Activated CD4-positive, alpha-beta memory T cell treated with anti-CD3 and anti-CD28 coated beads for 36 hours (primary cell): ENCODE data around the gene CLMN. TPM values are rescaled to one million over a fixed set of nuclear protein-coding genes. Genes with fewer than 3 reads are reported as not detected.

Source experiments
- CTCF ChIA-PET: fragments of 350-600 bp; sonication (Branson Sonifier 250); formaldehyde crosslinking; loops from one replicate; lab custom pipeline; 2021; ENCODE audit warnings: antibody characterized with exemption, inconsistent platforms; lab: Charles Lee
- POLR2A ChIA-PET: fragments of 350-600 bp; sonication (Branson Sonifier 250); formaldehyde crosslinking; loops from one replicate; lab custom pipeline; 2021; ENCODE audit warnings: antibody characterized with exemption; lab: Charles Lee
- DNase-seq: peaks from one replicate; pipeline ENCODE4 v3.0.0-alpha.2; 2020
- H3K27ac Mint-ChIP-seq: one replicate; pipeline ENCODE4 v1.8.0; 2021; ENCODE audit warnings: mixed read lengths
- H3K27me3 Mint-ChIP-seq: one replicate; pipeline ENCODE4 v1.8.0; 2021; ENCODE audit warnings: mixed read lengths
- H3K36me3 Mint-ChIP-seq: one replicate; pipeline ENCODE4 v1.8.0; 2021; ENCODE audit warnings: mixed read lengths
- H3K4me1 Mint-ChIP-seq: one replicate; pipeline ENCODE4 v1.8.0; 2021; ENCODE audit warnings: low read depth, mixed read lengths
- H3K4me3 Mint-ChIP-seq: one replicate; pipeline ENCODE4 v1.8.0; 2021; ENCODE audit warnings: mild to moderate bottlenecking, mixed read lengths
- H3K9me3 Mint-ChIP-seq: one replicate; pipeline ENCODE4 v1.8.0; 2021; ENCODE audit warnings: mixed read lengths
- intact Hi-C: fragments of 100-400 bp; cut with micrococcal nuclease; formaldehyde crosslinking; loops from one replicate; pipeline ENCODE4 v1.15.1; 2023
- total RNA-seq, 2 experiments: library from RNA; stranded (reverse); gene quantifications; one replicate each; pipeline ENCODE4 v1.2.3, GENCODE V29; 2021

CLMN gene
- total RNA-seq, 2 experiments from 2014 or later: 0.92 to 0.97 TPM

DNA sequence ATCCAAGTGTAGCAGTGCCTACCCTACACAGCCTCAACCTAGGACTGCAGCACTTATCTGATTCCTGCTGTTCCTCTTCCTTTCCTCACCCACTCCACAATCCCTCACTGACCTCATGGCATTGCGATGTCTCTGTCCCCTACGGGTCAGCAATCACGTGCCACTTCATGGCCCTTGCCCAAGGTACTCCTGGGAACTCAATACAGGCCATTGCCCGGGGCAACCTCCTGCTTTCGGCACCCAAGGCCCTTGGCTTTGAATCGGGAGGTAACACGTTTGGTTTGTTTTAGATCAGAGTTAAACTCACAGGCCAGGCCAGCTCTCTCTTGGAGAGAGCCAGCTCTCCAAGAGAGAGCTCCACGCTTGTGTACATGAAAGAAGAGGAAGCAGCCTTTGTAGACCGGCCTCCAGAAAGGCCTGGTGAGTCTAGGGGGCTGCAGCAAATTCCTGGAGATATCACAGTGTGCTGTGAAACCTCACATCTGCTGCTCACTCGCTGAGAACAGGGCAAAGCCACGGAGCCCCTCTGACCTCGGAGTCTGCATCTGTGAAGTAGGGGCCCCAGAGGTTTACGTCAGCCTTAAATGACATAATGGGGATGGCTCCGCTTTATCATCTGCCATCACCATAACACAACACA, 12.2 kb downstream of the CLMN start:
- DNase-seq: no peak
- intact Hi-C loops: no loop called here
- no peaks in the 10 kb centered on the region for H3K9me3 Mint-ChIP-seq

DNA sequence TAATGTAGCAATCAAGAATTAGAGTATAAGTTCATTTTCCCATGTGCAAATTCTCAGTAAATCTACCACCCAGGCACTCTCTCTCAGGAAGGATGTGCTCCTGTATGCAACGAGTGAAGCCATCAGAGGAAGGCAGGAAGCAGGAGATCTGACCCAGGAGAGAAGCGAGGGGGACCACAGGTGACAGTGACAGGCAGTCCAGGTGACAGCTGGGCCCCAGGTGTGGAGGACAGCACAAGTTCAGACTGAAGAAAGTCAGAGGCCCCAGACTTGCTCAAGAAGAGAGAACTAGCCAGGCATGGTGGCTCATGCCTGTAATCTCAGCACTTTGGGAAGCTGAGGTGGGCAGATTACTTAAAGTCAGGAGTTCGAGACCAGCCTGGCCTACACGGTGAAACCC, 13.8 kb downstream of the CLMN start:
- no peak overlapping the region for H3K27ac Mint-ChIP-seq
- H3K4me3 Mint-ChIP-seq: no peak overlapping the region
- intact Hi-C loops: no loop called here
- H3K4me1 Mint-ChIP-seq: no peaks in the 10 kb centered on the region
- H3K36me3 Mint-ChIP-seq: no peaks in the 10 kb centered on the region
- ChIA-PET POLR2A (interaction anchor here (0.6 kb wide), 1 partner anchor 23 kb away, joined by 3 read pairs; no protein-coding TSS in a partner anchor), CTCF (no interaction called here)
- no peaks in the 10 kb centered on the region for H3K9me3 Mint-ChIP-seq
- DNase-seq: no peak
- peaks cover 25% of the 10 kb centered on the region for H3K27me3 Mint-ChIP-seq

More for the DNA sequence above, 12.2 kb downstream of the CLMN start:
- ChIA-PET POLR2A (no interaction called here), CTCF (no interaction called here)
- Mint-ChIP-seq H3K27me3 (peaks cover 20% of the 10 kb centered on the region), H3K4me3 (no peak overlapping the region), H3K4me1 (no peaks in the 10 kb centered on the region), H3K36me3 (no peaks in the 10 kb centered on the region), H3K27ac (no peak overlapping the region)

GRCh38 chr14:95305145-95305544, 14.6 kb downstream of the CLMN start:
- H3K4me3 Mint-ChIP-seq: no peak overlapping the region
- intact Hi-C loops: no loop called here
- DNase-seq: no peak
- ChIA-PET POLR2A (no interaction called here), CTCF (no interaction called here)
- H3K4me1 Mint-ChIP-seq: no peaks in the 10 kb centered on the region
- H3K36me3 Mint-ChIP-seq: no peaks in the 10 kb centered on the region
- peaks cover 28% of the 10 kb centered on the region for H3K27me3 Mint-ChIP-seq
- no peaks in the 10 kb centered on the region for H3K9me3 Mint-ChIP-seq
- no peak overlapping the region for H3K27ac Mint-ChIP-seq

DNA sequence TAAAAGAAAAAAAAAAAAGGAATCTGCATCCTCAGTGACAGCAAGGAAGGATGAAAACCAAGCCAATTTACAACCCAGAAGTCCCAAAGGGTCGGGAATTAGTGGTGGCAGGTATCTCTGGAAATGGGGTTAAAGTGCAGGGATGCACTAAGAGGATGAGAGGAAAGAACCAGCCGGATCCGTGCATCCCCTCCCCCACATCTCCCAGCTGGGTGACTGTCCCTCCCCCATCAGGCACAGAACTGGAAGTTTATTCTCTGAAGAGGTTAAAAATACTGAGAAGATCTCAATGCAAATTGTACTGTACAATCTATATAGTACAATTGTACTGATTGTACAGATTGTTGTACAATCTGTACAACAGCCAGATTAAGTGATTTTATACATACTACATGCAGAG, 15.4 kb downstream of the CLMN start:
- peaks cover 32% of the 10 kb centered on the region for H3K27me3 Mint-ChIP-seq
- intact Hi-C loops: no loop called here

GRCh38 chr14:95303552-95303951, 16.2 kb downstream of the CLMN start:
- Mint-ChIP-seq H3K4me1 (no peaks in the 10 kb centered on the region), H3K9me3 (no peaks in the 10 kb centered on the region), H3K36me3 (no peaks in the 10 kb centered on the region), H3K27me3 (peaks cover 29% of the 10 kb centered on the region), H3K4me3 (no peak overlapping the region), H3K27ac (no peak overlapping the region)
- intact Hi-C loops: no loop called here
- CTCF ChIA-PET: no interaction called here
- POLR2A ChIA-PET: no interaction called here
- DNase-seq: no peak

More for the DNA sequence above, 15.4 kb downstream of the CLMN start:
- CTCF ChIA-PET: no interaction called here
- H3K4me1 Mint-ChIP-seq: no peaks in the 10 kb centered on the region
- no peak overlapping the region for H3K27ac Mint-ChIP-seq
- no peak overlapping the region for H3K4me3 Mint-ChIP-seq
- POLR2A ChIA-PET: no interaction called here
- H3K9me3 Mint-ChIP-seq: no peaks in the 10 kb centered on the region
- DNase-seq: no peak
- no peaks in the 10 kb centered on the region for H3K36me3 Mint-ChIP-seq

DNA sequence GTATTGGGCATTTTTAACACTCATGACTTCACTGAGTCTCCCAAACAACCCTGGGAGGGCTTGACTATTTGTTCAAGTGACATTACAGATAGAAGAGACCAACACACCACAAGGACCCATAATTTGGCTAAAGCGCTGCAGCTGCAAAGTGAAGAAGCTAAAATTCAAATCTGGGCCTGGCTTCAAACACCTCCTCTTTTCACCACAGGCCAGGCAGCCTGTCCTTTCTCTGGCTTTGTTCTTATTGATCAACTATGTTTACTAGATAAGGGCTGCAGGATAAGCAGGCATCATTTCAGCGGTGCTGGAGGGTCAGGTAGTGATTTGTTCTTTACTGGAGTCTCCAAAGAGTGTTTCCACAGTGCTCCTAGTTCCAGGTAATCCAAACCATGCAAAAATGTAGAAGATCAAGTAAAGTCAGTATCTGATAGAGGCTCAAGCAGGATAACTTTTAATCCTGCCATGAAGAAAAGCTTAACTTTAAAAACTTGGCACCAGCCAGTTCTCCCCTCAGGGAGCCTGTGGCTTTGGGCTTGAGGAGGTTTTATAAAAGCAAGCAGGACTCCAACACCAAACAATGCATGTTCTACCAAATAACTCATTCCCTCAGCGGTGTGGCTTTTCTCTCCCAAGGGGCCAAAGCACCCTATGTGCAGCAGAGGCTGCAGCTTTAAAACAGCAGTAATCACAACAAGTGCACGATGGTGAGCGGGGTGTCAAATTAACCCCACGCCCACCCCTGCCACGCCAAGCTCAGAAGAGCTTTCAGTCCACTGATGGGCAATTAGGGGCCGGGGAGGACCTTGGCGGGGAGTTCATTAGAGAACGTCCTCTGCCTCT, 16.8 kb downstream of the CLMN start:
- Mint-ChIP-seq H3K9me3 (no peaks in the 10 kb centered on the region), H3K36me3 (no peaks in the 10 kb centered on the region), H3K4me1 (no peaks in the 10 kb centered on the region), H3K27me3 (peaks cover 29% of the 10 kb centered on the region), H3K4me3 (no peak overlapping the region), H3K27ac (no peak overlapping the region)
- ChIA-PET POLR2A (no interaction called here), CTCF (no interaction called here)
- intact Hi-C loops: no loop called here
- DNase-seq: no peak

DNA sequence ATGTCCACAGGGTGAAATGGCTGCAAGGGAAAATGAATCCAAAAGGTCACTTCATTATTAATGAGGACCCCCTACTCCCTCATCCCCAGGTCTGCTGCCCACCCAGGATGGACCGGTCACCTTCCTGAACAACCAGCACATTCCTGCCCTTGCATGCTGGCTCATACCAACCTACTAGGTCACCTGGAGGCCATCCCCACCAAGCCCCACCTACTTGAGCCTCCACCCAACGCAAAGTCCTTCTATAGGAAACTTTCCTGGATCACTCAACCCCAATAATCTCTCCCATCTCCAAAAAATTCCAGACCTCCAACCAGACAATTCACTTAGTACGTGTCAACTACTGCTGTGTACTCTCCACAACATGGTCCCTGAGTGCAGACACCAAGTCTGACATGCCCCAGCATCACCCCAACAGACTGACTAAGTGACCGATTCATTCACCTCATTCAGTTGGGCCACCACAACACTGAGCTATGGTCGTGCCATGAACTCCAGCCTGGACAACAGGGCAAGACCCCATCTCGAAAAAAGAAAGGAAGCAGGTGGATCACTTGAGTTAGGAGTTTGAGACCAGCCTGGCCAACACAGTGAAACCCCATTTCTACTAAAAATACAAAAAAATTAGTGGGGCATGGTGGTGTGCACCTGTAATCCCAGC, 18.1 kb downstream of the CLMN start:
- ChIA-PET POLR2A (no interaction called here), CTCF (no interaction called here)
- H3K27me3 Mint-ChIP-seq: peaks cover 23% of the 10 kb centered on the region
- H3K27ac Mint-ChIP-seq: no peak overlapping the region
- DNase-seq: no peak
- H3K9me3 Mint-ChIP-seq: no peaks in the 10 kb centered on the region
- H3K4me1 Mint-ChIP-seq: no peaks in the 10 kb centered on the region
- intact Hi-C loops: no loop called here
- no peak overlapping the region for H3K4me3 Mint-ChIP-seq
- no peaks in the 10 kb centered on the region for H3K36me3 Mint-ChIP-seq

DNA sequence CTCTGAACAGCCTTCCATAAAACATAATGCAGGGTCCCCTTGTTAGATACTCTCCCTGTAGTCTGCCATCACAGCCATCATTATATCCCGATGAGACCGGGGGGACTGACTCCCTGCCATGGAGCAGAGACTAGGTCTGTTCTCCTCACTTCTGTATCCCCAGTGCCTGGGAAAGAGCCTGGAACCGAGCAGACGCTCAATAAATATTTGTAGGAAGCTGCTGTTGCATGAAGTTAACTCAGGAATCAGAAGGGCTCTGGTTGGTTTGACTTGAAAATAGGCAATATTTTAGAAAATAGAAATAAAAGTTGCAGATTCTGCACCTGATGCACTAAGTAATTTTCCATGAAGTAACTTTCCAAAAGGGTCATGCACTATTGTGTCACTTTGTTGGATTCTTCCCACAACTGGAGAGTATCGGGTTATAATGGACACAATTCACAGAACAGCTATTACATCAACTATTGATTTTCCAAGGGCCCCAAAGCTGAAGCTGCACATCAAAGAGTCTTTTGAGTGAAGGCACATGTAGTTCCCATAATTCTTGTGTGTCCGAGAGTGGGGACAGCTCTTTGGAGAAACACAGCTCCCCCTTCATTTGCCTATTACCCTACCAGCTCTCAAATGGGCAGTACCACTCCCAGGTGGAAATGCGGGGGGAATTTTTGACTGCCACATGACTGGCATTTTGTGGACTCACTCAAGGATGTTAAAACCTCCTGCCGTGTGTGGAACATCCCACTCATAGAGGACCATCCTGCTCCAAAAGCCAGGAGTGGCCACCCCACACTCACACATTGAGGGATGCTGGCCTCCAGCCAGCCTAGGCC, 18.8 kb downstream of the CLMN start:
- Mint-ChIP-seq H3K9me3 (peaks cover 3% of the 10 kb centered on the region), H3K27ac (no peak overlapping the region), H3K4me1 (no peaks in the 10 kb centered on the region), H3K36me3 (no peaks in the 10 kb centered on the region), H3K27me3 (peaks cover 21% of the 10 kb centered on the region), H3K4me3 (no peak overlapping the region)
- DNase-seq: no peak
- POLR2A ChIA-PET: no interaction called here
- CTCF ChIA-PET: no interaction called here
- intact Hi-C loops: no loop called here

GRCh38 chr14:95300002-95300696, 19.6 kb downstream of the CLMN start:
- Mint-ChIP-seq H3K27me3 (peaks cover 20% of the 10 kb centered on the region), H3K4me3 (no peak overlapping the region), H3K27ac (no peak overlapping the region), H3K36me3 (no peaks in the 10 kb centered on the region), H3K9me3 (peaks cover 3% of the 10 kb centered on the region), H3K4me1 (no peaks in the 10 kb centered on the region)
- intact Hi-C loops: no loop called here
- ChIA-PET CTCF (no interaction called here), POLR2A (no interaction called here)
- DNase-seq: no peak

- Mint-ChIP-seq H3K36me3 (no peaks in the 10 kb centered on the region), H3K9me3 (peaks cover 3% of the 10 kb centered on the region), H3K4me3 (no peak overlapping the region), H3K27ac (no peak overlapping the region), H3K27me3 (peaks cover 22% of the 10 kb centered on the region), H3K4me1 (no peaks in the 10 kb centered on the region)
- intact Hi-C loops: no loop called here
- ChIA-PET POLR2A (no interaction called here), CTCF (no interaction called here)
- no peak for DNase-seq
Observed at GRCh38 chr14:95299271-95299670, 20.4 kb downstream of the CLMN start.

DNA sequence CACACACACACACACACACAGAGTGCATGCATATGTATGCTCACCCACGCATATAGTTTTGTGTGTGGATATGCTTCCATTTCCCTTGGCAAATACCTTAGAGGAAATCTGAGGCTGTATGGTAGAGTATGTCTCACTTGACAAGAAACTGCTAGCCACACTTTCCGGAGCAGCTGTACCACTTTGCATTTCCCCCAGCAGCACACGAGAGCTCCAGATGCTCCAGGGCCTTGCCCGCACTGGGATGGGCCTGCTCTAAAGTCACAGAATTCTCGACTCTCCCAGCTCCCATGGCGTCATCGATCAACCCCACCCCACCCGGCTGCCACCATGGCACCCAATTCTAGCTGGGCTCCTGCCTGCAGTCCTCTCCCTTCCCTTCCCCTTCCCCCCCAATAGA, 21.9 kb downstream of the CLMN start:
- CTCF ChIA-PET: no interaction called here
- Mint-ChIP-seq H3K9me3 (peaks cover 3% of the 10 kb centered on the region), H3K27ac (no peak overlapping the region), H3K36me3 (no peaks in the 10 kb centered on the region), H3K4me1 (no peaks in the 10 kb centered on the region), H3K27me3 (peaks cover 26% of the 10 kb centered on the region), H3K4me3 (no peak overlapping the region)
- POLR2A ChIA-PET: no interaction called here
- DNase-seq: no peak
- intact Hi-C loops: no loop called here
